Astrocyte (in vitro differentiated cells and primary cell): ENCODE results near the gene TMEM161A.

Experiments
- CTCF ChIP-seq: IDR thresholded peaks from 2 replicates; pipeline ENCODE4 v1.5.1; 2011; ENCODE audit warnings: low read depth, mild to moderate bottlenecking, inconsistent platforms, low read length, moderate library complexity; ENCODE audit not compliant: insufficient read depth
- EZH2 ChIP-seq: IDR thresholded peaks from 2 replicates; pipeline ENCODE4 v1.6.1; 2012; ENCODE audit warnings: mild to moderate bottlenecking, low read length, inconsistent platforms; ENCODE audit not compliant: insufficient read depth

- no peak for TF ChIP-seq CTCF
- no peak for TF ChIP-seq EZH2
These were observed 28.7 kb downstream of the TMEM161A start for GRCh38 chr19:19109601-19110000.
